ENCODE results near the gene PODXL.
"Not testable (repeated sequence)": the region's sequence is repeated elsewhere in the genome, so short reads cannot be mapped to it uniquely, and the experiment has no call there.

Gene PODXL

DNA sequence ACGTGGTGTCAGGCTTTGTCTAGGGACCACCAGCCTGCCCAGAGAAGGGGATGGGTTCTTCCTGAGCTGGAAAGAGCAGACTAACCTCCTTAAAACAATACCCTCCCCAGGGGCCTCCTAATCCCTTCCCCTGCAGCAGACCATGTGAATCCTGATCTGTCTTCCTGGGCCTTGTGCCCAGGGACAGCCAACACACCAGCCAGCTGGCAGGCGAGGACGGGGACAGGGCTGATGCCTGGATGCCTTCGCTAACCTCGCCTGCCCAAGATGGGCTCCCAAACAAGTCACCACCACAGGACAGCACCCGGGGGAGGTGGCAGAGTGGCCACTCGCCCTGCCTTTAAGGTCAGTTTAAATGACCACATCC is 17.6 kb downstream of the PODXL start:
- FAIRE-seq (no peak), DNase-seq (ENCODE audit: insufficient read length, low spot score) (no peak)

- FAIRE-seq (no peak), DNase-seq (ENCODE audit: insufficient read length, low spot score) (peak; percentile 80)
Measured at GRCh38 chr7:131538071-131538812, 18.2 kb downstream of the PODXL start.

GRCh38 chr7:131537571-131537978 is 18.9 kb downstream of the PODXL start:
- no peak for FAIRE-seq
- DNase-seq (ENCODE audit: insufficient read length, low spot score): no peak

GRCh38 chr7:131536361-131536849 is 20.0 kb downstream of the PODXL start:
- DNase-seq (ENCODE audit: insufficient read length, low spot score): no peak
- no peak for FAIRE-seq

GRCh38 chr7:131533566-131534561 is 22.6 kb downstream of the PODXL start:
- DNase-seq (ENCODE audit: insufficient read length, low spot score): no peak
- no peak for FAIRE-seq

DNA sequence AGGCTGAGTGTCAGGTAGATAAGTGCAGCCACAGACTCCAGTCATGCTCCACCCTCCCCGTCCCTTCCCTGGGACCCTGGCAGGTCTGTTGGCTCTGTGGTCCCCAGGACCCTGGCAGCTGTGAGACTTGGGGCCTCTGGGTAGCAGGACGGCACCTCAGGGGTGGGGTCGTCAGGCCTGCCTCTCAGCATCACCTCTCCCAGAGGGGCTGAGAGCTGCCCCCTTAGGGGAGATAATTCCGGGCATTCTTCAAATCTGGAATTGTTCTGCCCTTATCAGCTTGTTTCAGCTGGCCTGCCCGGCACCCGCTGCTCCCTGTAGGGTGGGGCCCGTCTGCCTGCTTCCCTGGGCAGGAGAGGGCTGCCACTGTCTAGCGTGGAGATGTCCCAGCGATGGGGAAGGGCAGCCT is 23.3 kb downstream of the PODXL start:
- FAIRE-seq (no peak), DNase-seq (ENCODE audit: insufficient read length, low spot score) (no peak)

- FAIRE-seq: no peak
Measured at GRCh38 chr7:131532570-131533091, 23.8 kb downstream of the PODXL start.

DNA sequence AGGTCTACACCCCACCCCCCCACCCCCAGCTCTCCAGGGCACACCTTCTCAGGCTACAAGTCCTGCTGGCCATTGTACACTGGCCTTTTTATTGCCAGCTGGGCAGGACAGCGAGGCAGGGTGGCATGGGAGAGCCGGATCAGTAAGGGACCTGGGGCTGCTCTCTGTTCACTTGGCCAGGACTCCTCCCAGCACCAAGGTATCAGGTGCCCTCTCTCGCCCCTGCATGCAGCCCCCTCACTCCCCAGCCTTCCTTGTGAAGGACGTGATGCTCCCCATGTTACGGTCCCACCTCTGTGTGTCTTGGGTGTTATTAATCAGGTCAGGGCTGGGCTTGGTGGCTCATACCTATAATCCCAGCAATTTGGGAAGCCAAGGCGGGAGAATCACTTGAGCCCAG is 26.3 kb downstream of the PODXL start:
- DNase-seq (ENCODE audit: insufficient read length, low spot score): no peak

More at GRCh38 chr7:131532570-131533091, 23.8 kb downstream of the PODXL start:
- DNase-seq (ENCODE audit: insufficient read length, low spot score): no peak

GRCh38 chr7:131529617-131530016 is 26.8 kb downstream of the PODXL start:
- FAIRE-seq: no peak
- no peak for DNase-seq (ENCODE audit: insufficient read length, low spot score)

More for the DNA sequence above, 26.3 kb downstream of the PODXL start:
- no peak for FAIRE-seq

GRCh38 chr7:131529179-131529578 is 27.2 kb downstream of the PODXL start:
- no peak for FAIRE-seq
- DNase-seq (ENCODE audit: insufficient read length, low spot score): no peak

- FAIRE-seq (no peak), DNase-seq (ENCODE audit: insufficient read length, low spot score) (no peak)
Measured at GRCh38 chr7:131527456-131527855, 29.0 kb downstream of the PODXL start.

DNA sequence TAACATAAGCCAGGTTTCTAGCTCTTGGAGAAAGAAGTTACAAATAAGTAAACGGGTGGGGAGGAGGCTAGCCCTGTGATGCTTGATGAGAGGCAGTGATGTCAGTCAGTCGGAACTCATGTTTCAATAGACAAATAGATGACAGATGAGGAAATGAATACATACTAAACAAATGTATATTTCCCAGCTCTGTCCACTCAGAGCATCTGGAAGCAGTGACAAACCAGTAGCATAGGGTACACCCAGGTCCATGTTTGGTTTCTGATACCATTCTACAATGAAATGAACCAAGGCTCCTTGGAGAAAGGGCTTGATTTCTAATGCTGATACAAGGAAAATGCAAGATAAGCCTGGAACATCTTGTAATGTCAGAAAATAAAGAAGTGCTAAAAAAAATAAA is 30.6 kb downstream of the PODXL start:
- FAIRE-seq: no peak
- no peak for DNase-seq (ENCODE audit: insufficient read length, low spot score)

DNA sequence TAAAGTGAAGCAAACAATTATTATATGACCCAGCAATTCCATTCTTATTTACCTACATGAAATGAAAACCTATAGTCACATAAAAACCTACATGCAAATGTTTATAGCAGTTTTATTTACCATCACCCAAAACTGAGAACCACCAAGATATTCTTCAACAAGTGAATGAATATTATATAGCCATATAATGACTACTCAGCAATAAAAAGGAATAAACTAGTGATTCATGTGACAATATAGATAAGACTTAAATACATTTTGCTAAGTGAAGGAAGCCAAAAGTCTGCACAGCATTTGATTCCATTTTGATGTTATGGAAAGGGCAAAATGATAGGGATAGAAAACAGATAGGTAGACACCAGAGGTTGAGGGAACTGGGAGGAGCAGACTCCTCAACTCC is 31.7 kb downstream of the PODXL start:
- no peak for FAIRE-seq
- DNase-seq (ENCODE audit: insufficient read length, low spot score): no peak

- FAIRE-seq (no peak), DNase-seq (ENCODE audit: insufficient read length, low spot score) (no peak)
Measured at GRCh38 chr7:131524115-131524514, 32.3 kb downstream of the PODXL start.

GRCh38 chr7:131522325-131522930 is 34.0 kb downstream of the PODXL start:
- FAIRE-seq: no peak
- no peak for DNase-seq (ENCODE audit: insufficient read length, low spot score)

- no peak for DNase-seq (ENCODE audit: insufficient read length, low spot score)
- FAIRE-seq: no peak
Measured at GRCh38 chr7:131521651-131522163, 34.7 kb downstream of the PODXL start.

GRCh38 chr7:131518626-131519025 is 37.8 kb downstream of the PODXL start:
- FAIRE-seq (no peak), DNase-seq (ENCODE audit: insufficient read length, low spot score) (no peak)

- no peak for DNase-seq (ENCODE audit: insufficient read length, low spot score)
- no peak for FAIRE-seq
Measured at GRCh38 chr7:131517218-131517923, 39.1 kb downstream of the PODXL start.

DNA sequence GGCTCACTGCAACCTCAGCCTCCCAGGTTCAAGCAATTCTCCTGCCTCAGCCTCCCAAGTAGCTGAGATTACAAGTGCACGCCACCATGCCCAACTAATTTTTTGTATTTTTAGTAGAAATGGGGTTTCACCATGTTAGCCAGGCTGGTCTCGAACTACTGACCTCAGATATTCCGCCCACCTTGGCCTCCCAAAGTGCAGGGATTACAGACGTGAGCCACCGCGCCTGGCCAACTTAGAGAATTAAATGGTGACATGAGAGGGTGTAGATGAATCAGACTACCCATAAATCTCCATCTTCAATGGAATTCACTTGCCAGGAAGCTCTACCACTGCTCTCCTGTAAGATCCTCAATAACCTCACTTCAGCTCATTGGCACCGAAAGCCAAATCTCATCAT is 41.0 kb downstream of the PODXL start:
- not testable (repeated sequence) for DNase-seq (ENCODE audit: insufficient read length, low spot score); FAIRE-seq
